Trophoblast cell (in vitro differentiated cells and primary cell): ENCODE data around the gene CEP131.

Experiments used
- DNase-seq, 2 donors: peaks; one replicate each; pipeline ENCODE4 v3.0.0-alpha.2; 2016
- H2AFZ ChIP-seq: 2 replicates; pipeline ENCODE4 v1.6.1; 2013; ENCODE audit warnings: low read length, moderate library complexity, mild to moderate bottlenecking; ENCODE audit not compliant: insufficient read depth, poor library complexity
- H2AK5ac ChIP-seq: 2 replicates; pipeline ENCODE4 v1.6.1; 2013; ENCODE audit warnings: mild to moderate bottlenecking, low read length
- H2BK120ac ChIP-seq: 2 replicates; pipeline ENCODE4 v1.6.1; 2013; ENCODE audit warnings: low read length, mild to moderate bottlenecking, moderate library complexity; ENCODE audit not compliant: insufficient read depth, poor library complexity
- H2BK12ac ChIP-seq: 2 replicates; pipeline ENCODE4 v1.6.1; 2013; ENCODE audit warnings: mild to moderate bottlenecking, low read length, moderate library complexity
- H2BK5ac ChIP-seq: 2 replicates; pipeline ENCODE4 v1.6.1; 2013; ENCODE audit warnings: low read length, low read depth, moderate library complexity, mild to moderate bottlenecking; ENCODE audit not compliant: poor library complexity
- H3K14ac ChIP-seq: 2 replicates; pipeline ENCODE4 v1.6.1; 2013; ENCODE audit warnings: mild to moderate bottlenecking, low read length
- H3K18ac ChIP-seq: 2 replicates; pipeline ENCODE4 v1.6.1; 2013; ENCODE audit warnings: mild to moderate bottlenecking, low read length
- H3K23ac ChIP-seq: 2 replicates; pipeline ENCODE4 v1.6.1; 2013; ENCODE audit warnings: low read length
- H3K27ac ChIP-seq: 2 replicates; pipeline ENCODE4 v1.5.1; 2013; ENCODE audit warnings: low read depth, mild to moderate bottlenecking, inconsistent platforms, low read length, moderate library complexity
- H3K27me3 ChIP-seq: 2 replicates; pipeline ENCODE4 v1.6.1; 2013; ENCODE audit warnings: inconsistent platforms, mild to moderate bottlenecking, low read length, moderate library complexity; ENCODE audit not compliant: insufficient read depth
- H3K36me3 ChIP-seq, 2 experiments: 1 replicate in 1 of 2; 2 replicates in 1 of 2; pipeline ENCODE4 v1.6.1; 2013; ENCODE audit warnings: low read length in 2 of 2, mild to moderate bottlenecking in 2 of 2, moderate library complexity in 1 of 2; ENCODE audit not compliant: insufficient read depth in 2 of 2, control insufficient read depth in 1 of 2
- H3K4ac ChIP-seq: 2 replicates; pipeline ENCODE4 v1.6.1; 2013; ENCODE audit warnings: low read depth, mild to moderate bottlenecking, low read length, moderate library complexity
- H3K4me1 ChIP-seq, 2 experiments: 1 replicate in 1 of 2; 2 replicates in 1 of 2; pipeline ENCODE4 v1.6.1; 2013; ENCODE audit warnings: low read length in 2 of 2, mild to moderate bottlenecking in 2 of 2, moderate library complexity in 1 of 2; ENCODE audit not compliant: insufficient read depth in 2 of 2, control insufficient read depth in 1 of 2
- H3K4me2 ChIP-seq: 2 replicates; pipeline ENCODE4 v1.6.1; 2013; ENCODE audit warnings: inconsistent platforms, mild to moderate bottlenecking, low read length, moderate library complexity
- H3K4me3 ChIP-seq: 2 replicates; pipeline ENCODE4 v1.5.1; 2013; ENCODE audit warnings: mild to moderate bottlenecking, low read depth, low read length, inconsistent platforms
- H3K79me1 ChIP-seq: one replicate; pipeline ENCODE4 v1.6.1; 2013; ENCODE audit warnings: low read length
- H3K79me2 ChIP-seq: 2 replicates; pipeline ENCODE4 v1.6.1; 2013; ENCODE audit warnings: low read length, mild to moderate bottlenecking; ENCODE audit not compliant: control insufficient read depth, insufficient read depth, poor library complexity
- H3K9ac ChIP-seq: 2 replicates; pipeline ENCODE4 v1.6.1; 2013; ENCODE audit warnings: mild to moderate bottlenecking, low read length
- H3K9me3 ChIP-seq: 2 replicates; pipeline ENCODE4 v1.6.1; 2013; ENCODE audit warnings: low read depth, mild to moderate bottlenecking, control low read depth, inconsistent platforms, low read length; ENCODE audit not compliant: insufficient read depth
- H4K12ac ChIP-seq: 2 replicates; pipeline ENCODE4 v1.6.1; 2013; ENCODE audit warnings: low read depth, mild to moderate bottlenecking, low read length, moderate library complexity
- H4K8ac ChIP-seq: 2 replicates; pipeline ENCODE4 v1.6.1; 2013; ENCODE audit warnings: low read depth, mild to moderate bottlenecking, low read length, moderate library complexity
- H4K91ac ChIP-seq: one replicate; pipeline ENCODE4 v1.6.1; 2013; ENCODE audit warnings: low read depth, mild to moderate bottlenecking, low read length, moderate library complexity
- WGBS: extraction: QIAGEN DNeasy Blood & Tissue Kit; methylation state at CpG from one replicate; pipeline ENCODE4 v1.1.7; 2013; ENCODE audit warnings: missing lambda C conversion rate; ENCODE audit not compliant: insufficient read length, insufficient coverage; ENCODE audit errors: extremely low coverage; 5-methylcytosine and 5-hydroxymethylcytosine counted together

Gene CEP131

DNA sequence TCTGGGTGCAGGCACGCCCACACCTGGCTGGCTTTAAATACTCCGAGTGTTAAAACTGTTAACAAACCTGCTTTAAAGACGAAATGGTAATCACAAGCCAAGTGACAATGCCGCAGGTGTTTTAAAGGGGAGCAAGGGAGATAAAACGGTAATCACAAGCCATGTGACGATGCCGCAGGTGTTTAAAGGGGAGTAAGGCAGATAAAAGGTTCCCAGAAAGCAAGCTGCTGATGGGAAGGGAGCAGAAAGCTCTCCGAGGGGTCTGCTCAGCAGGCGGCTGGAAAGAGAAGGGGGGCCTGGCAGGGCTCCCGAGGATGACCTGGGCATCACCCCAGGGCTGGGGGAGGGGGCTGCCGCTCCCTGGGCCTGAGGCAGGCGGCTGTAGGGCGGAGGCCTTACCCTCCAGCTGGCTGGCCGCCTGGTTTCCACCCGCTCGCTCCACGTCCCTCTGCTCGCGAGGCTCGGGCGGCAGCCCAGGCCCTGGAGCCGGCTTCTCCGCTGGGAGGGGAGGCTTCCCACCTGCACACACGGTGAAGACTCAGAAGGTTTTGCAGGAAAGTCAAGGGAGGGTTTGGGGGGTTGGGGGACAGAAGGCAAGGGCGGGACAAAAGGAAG lies 28.4 kb upstream of the CEP131 start:
- Histone ChIP-seq H2AK5ac (no peak overlapping the region), H2BK5ac (no peak overlapping the region), H4K8ac (no peak overlapping the region), H3K18ac (no peak overlapping the region), H2AFZ (no peak overlapping the region), H3K4ac (no peak overlapping the region), H3K23ac (no peak overlapping the region), H3K79me2 (no peaks in the 10 kb centered on the region), H3K9me3 (peaks cover 7% of the 10 kb centered on the region), H3K4me2 (no peak overlapping the region), H3K4me3 (no peak overlapping the region), H3K36me3 (peaks cover 31 to 43% of the 10 kb centered on the region in 2 experiments), H4K12ac (no peak overlapping the region), H2BK12ac (no peak overlapping the region), H2BK120ac (no peak overlapping the region), H3K27me3 (no peaks in the 10 kb centered on the region), H3K27ac (no peak overlapping the region), H3K79me1 (no peaks in the 10 kb centered on the region), H3K14ac (no peak overlapping the region), H3K9ac (no peak overlapping the region), H4K91ac (no peak overlapping the region), H3K4me1 (peaks cover 0 to 2% of the 10 kb centered on the region in 2 experiments)
- no CpG with 5 or more reads among the region's 25 CpGs for WGBS
- no peak for DNase-seq

DNA sequence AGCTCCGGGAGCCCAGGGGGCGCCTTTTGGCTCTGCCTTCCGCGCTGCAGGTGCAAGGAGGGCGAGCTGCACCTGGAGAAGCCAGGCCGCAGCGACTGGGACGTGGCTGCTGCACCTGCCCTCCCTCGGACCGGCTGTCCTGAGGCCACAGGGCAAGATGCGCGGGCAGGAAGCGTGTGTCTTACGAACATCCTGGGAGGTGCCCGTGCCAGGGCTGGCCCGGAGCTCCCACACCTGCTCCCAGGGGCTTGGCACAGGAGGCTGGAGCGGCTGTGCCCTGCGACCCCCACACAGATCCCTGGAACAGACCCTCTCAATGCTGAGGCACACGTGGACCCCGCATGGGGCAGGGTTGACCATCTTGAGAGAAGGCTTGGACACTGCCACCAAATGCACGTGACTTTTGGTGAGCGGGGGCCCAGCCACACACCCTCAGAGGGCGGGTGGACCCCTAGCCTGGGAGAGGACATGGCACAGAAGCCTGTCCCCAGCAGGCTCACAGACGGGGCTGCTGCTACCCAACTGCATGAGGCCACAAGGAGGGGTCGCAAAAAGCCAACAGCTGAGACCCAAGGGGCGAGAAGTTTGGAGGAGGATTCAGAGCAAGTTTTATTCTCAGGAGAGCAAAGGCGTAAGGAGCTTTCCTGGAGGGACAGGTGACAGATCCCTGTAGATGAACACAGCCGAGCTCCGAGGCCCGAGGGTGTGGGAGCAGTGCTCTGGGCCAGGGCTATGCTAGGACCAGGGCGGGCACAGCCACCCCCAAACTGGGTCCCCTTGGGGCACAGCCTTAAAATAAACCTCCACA lies 27.7 kb upstream of the CEP131 start:
- no peak overlapping the region for H3K4ac ChIP-seq
- no peak overlapping the region for H2BK5ac ChIP-seq
- H3K18ac ChIP-seq, result no peak overlapping the region
- no peak overlapping the region for H3K14ac ChIP-seq
- no peak overlapping the region for H4K91ac ChIP-seq
- DNase-seq, result no peak
- no peaks in the 10 kb centered on the region for H3K79me2 ChIP-seq
- no peaks in the 10 kb centered on the region for H3K79me1 ChIP-seq
- H2AFZ ChIP-seq, result no peak overlapping the region
- no peak overlapping the region for H3K4me2 ChIP-seq
- peaks cover 34 to 46% of the 10 kb centered on the region in 2 experiments for H3K36me3 ChIP-seq
- H2BK12ac ChIP-seq, result no peak overlapping the region
- H3K27ac ChIP-seq, result no peak overlapping the region
- H4K12ac ChIP-seq, result no peak overlapping the region
- no peaks in the 10 kb centered on the region for H3K27me3 ChIP-seq
- no peak overlapping the region for H2BK120ac ChIP-seq
- H4K8ac ChIP-seq, result no peak overlapping the region
- WGBS, result no CpG with 5 or more reads among the region's 31 CpGs
- no peak overlapping the region for H3K23ac ChIP-seq
- peaks cover 0 to 2% of the 10 kb centered on the region in 2 experiments for H3K4me1 ChIP-seq
- no peak overlapping the region for H3K9ac ChIP-seq
- H3K4me3 ChIP-seq, result no peak overlapping the region
- H3K9me3 ChIP-seq, result peaks cover 7% of the 10 kb centered on the region
- no peak overlapping the region for H2AK5ac ChIP-seq

DNA sequence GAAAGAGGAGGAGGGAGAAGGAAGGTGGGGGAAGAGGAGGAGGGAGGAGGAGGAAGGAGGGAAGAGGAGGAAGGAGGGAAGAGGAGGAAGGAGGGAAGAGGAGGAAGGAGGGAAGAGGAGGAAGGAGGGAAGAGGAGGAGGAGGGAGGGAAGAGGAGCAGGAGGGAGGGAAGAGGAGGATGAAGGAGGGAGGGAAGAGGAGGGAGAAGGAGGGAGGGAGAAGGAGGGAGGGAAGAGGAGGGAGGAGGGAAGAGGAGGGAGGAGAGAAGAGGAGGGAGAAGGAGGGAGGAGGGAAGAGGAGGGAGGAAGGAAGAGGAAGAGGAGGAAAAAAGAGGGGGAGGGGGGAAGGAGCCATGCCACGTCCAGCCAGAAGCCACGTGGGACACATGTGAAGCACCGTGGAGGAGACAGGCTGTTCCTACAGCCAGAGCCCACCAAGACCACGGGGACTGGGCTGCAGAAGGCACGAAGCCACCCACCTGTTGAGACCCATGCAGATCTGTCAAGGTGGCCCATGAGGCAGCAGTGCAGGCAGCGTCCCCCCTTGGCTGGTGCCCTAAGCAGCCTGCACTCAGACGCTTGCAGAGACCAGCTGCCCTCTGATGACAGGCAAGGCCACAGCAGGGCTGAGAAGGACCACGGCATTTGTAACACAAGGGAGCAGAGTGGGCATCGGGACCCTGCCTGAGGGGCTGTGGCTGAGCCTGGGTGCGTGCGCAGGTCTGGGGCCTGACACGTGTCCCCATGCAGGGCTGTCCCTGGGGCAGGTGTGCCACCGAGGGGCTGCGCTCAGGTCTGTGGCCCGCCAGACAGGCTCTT lies 26.7 kb upstream of the CEP131 start:
- DNase-seq, result no peak
- H4K91ac ChIP-seq, result no peak overlapping the region
- no peak overlapping the region for H3K14ac ChIP-seq
- no CpG with 5 or more reads among the region's 15 CpGs for WGBS
- H3K27ac ChIP-seq, result no peak overlapping the region
- H3K9me3 ChIP-seq, result peaks cover 7% of the 10 kb centered on the region
- H2BK5ac ChIP-seq, result no peak overlapping the region
- peaks cover 34 to 45% of the 10 kb centered on the region in 2 experiments for H3K36me3 ChIP-seq
- H2BK120ac ChIP-seq, result no peak overlapping the region
- H3K9ac ChIP-seq, result no peak overlapping the region
- H3K18ac ChIP-seq, result no peak overlapping the region
- H4K8ac ChIP-seq, result no peak overlapping the region
- H3K23ac ChIP-seq, result no peak overlapping the region
- H3K4ac ChIP-seq, result no peak overlapping the region
- H2AFZ ChIP-seq, result no peak overlapping the region
- H4K12ac ChIP-seq, result no peak overlapping the region
- no peaks in the 10 kb centered on the region for H3K79me1 ChIP-seq
- no peak overlapping the region for H3K4me2 ChIP-seq
- peaks cover 1 to 8% of the 10 kb centered on the region in 2 experiments for H3K4me1 ChIP-seq
- H2AK5ac ChIP-seq, result no peak overlapping the region
- no peaks in the 10 kb centered on the region for H3K27me3 ChIP-seq
- no peak overlapping the region for H3K4me3 ChIP-seq
- H2BK12ac ChIP-seq, result no peak overlapping the region
- no peaks in the 10 kb centered on the region for H3K79me2 ChIP-seq

DNA sequence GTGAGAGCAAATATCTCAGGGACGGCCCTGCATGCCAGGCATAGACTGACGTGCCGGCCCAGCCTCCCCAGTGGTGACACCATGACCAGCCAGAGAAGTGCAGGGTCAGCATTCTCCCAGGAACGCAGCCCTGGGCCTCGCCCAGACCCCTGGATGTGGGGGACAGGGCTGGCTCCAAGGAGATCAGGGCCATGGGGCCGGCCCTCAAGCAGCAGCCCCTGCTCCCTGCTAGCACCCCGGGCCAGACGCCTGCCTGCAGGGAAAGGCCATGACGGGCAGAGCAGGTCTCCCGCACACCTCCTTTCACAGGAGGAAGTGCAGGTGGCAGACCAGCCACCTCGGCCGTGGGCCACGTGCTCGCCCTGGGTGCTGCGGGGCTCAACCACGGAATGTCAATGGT lies 25.9 kb upstream of the CEP131 start:
- Histone ChIP-seq H3K4me3 (no peak overlapping the region), H4K91ac (no peak overlapping the region), H2BK120ac (no peak overlapping the region), H3K14ac (no peak overlapping the region), H3K4me1 (peaks cover 5 to 10% of the 10 kb centered on the region in 2 experiments), H3K27me3 (no peaks in the 10 kb centered on the region), H4K12ac (no peak overlapping the region), H3K9me3 (peaks cover 5% of the 10 kb centered on the region), H3K36me3 (peaks cover 34 to 45% of the 10 kb centered on the region in 2 experiments), H2BK12ac (no peak overlapping the region), H2BK5ac (no peak overlapping the region), H4K8ac (no peak overlapping the region), H3K18ac (no peak overlapping the region), H3K4ac (no peak overlapping the region), H2AK5ac (no peak overlapping the region), H3K27ac (no peak overlapping the region), H3K9ac (no peak overlapping the region), H3K23ac (no peak overlapping the region), H3K79me2 (no peaks in the 10 kb centered on the region), H3K79me1 (no peaks in the 10 kb centered on the region), H2AFZ (no peak overlapping the region), H3K4me2 (no peak overlapping the region)
- peak in 1 of 2 donors; percentile 41 for DNase-seq
- no CpG with 5 or more reads among the region's 16 CpGs for WGBS
